HCT116 (cell line): ENCODE data around the gene MTG1. TPM values are rescaled to one million over a fixed set of nuclear protein-coding genes. Genes with fewer than 3 reads are reported as not detected.

Experiments used
- ATAC-seq: fragments of 200-7000 bp; cut with Tn5 transposase; 2 replicates; pipeline ENCODE4 v1.9.1; 2020; ENCODE audit warnings: mild to moderate bottlenecking, moderate library complexity
- BruUV-seq: library from RNA; stranded (reverse); fragments of 400-500 nt; replicated peaks from 2 replicates; lab custom pipeline; 2021; lab: Mats Ljungman, UMichigan
- CTCF ChIA-PET: fragments of 300-600 bp; sonication (Branson Sonifier 250); formaldehyde crosslinking; loops from one replicate; lab custom pipeline; 2021; ENCODE audit warnings: antibody characterized with exemption; lab: Charles Lee
- POLR2A ChIA-PET: fragments of 300-600, 350-600 bp; sonication (Branson Sonifier 250); formaldehyde crosslinking; loops from one replicate; lab custom pipeline; 2021; ENCODE audit warnings: antibody characterized with exemption; lab: Charles Lee
- RAD21 ChIA-PET, 2 experiments: fragments of 300-600 bp; sonication (Branson Sonifier 250); formaldehyde crosslinking; loops; one replicate each; lab custom pipeline; 2023; ENCODE audit warnings: low total read pairs in 2 of 2; ENCODE audit not compliant: uncharacterized antibody in 2 of 2, unreplicated experiment in 2 of 2, low non-redundant PET in 1 of 2; lab: Charles Lee
- DNase-seq: peaks from one replicate; pipeline ENCODE4 v3.0.0-alpha.2; 2010; ENCODE audit warnings: low read depth, low spot score
- H2AFZ ChIP-seq: fragments of 200-600 bp; shearing (Covaris generic), sonication (generic); 2 replicates; pipeline ENCODE4 v1.6.1; 2017; ENCODE audit warnings: low read depth, mixed run types, mixed read lengths, antibody characterized with exemption, low read length; ENCODE audit not compliant: poor library complexity, severe bottlenecking
- H3K27ac ChIP-seq: 2 replicates; pipeline ENCODE4 v1.5.1; 2012; ENCODE audit warnings: low read depth, low read length
- H3K27me3 ChIP-seq: fragments of 200-600 bp; sonication (generic); 2 replicates; pipeline ENCODE4 v1.6.1; 2016; ENCODE audit warnings: mixed run types, low read length, mixed read lengths; ENCODE audit not compliant: insufficient read depth
- H3K36me3 ChIP-seq, 2 experiments: fragments of 200-500 bp in 1 of 2; fragments of 200-600 bp in 1 of 2; sonication (Bioruptor generic) in 1 of 2; sonication (generic) in 1 of 2; 2 replicates each; pipeline versions ENCODE4 v1.5.1 to v1.6.1; 2014 to 2016; ENCODE audit warnings: low read length in 2 of 2, inconsistent platforms in 1 of 2, mixed read lengths in 1 of 2, mixed run types in 1 of 2; ENCODE audit not compliant: insufficient read depth in 2 of 2, control insufficient read depth in 1 of 2
- H3K4me1 ChIP-seq, 2 experiments: fragments of 200-600 bp in 1 of 2; sonication (generic) in 1 of 2; 2 replicates each; pipeline versions ENCODE4 v1.5.1 to v1.6.1; 2012 to 2017; ENCODE audit warnings: low read length in 2 of 2, inconsistent platforms in 1 of 2, mild to moderate bottlenecking in 1 of 2, mixed read lengths in 1 of 2, mixed run types in 1 of 2, moderate library complexity in 1 of 2; ENCODE audit not compliant: insufficient read depth in 2 of 2, control insufficient read depth in 1 of 2
- H3K4me2 ChIP-seq: fragments of 200-600 bp; sonication (generic); 2 replicates; pipeline ENCODE4 v1.6.1; 2017; ENCODE audit warnings: mixed run types, low read length, mixed read lengths
- H3K4me3 ChIP-seq, 2 experiments: fragments of 200-600 bp in 1 of 2; sonication (generic) in 1 of 2; replicated peaks in 1 of 2; 2 replicates each; pipeline ENCODE4 v1.5.1; 2011 to 2016; ENCODE audit warnings: low read length in 2 of 2, control low read depth in 1 of 2, low read depth in 1 of 2, mild to moderate bottlenecking in 1 of 2, mixed read lengths in 1 of 2, mixed run types in 1 of 2
- H3K79me2 ChIP-seq: fragments of 200-600 bp; sonication (generic); 2 replicates; pipeline ENCODE4 v1.6.1; 2017; ENCODE audit warnings: mild to moderate bottlenecking, mixed run types, low read length, moderate library complexity, mixed read lengths; ENCODE audit not compliant: insufficient read depth
- H3K9ac ChIP-seq: fragments of 200-600 bp; sonication (generic); 2 replicates; pipeline ENCODE4 v1.6.1; 2016; ENCODE audit warnings: low read length, mixed read lengths
- H3K9me2 ChIP-seq: fragments of 200-600 bp; sonication (generic), shearing (Covaris generic); 2 replicates; pipeline ENCODE4 v1.6.1; 2017; ENCODE audit warnings: mixed run types, mild to moderate bottlenecking, moderate library complexity; ENCODE audit not compliant: insufficient read depth
- H3K9me3 ChIP-seq, 2 experiments: fragments of 200-500 bp in 1 of 2; fragments of 200-600 bp in 1 of 2; sonication (Bioruptor generic) in 1 of 2; sonication (generic) in 1 of 2; 2 replicates each; pipeline ENCODE4 v1.6.1; 2014 to 2017; ENCODE audit warnings: low read length in 2 of 2, mixed read lengths in 2 of 2, inconsistent platforms in 1 of 2, low read depth in 1 of 2, mild to moderate bottlenecking in 1 of 2, mixed run types in 1 of 2, moderate library complexity in 1 of 2; ENCODE audit not compliant: control insufficient read depth in 1 of 2, insufficient read depth in 1 of 2
- H4K20me1 ChIP-seq: fragments of 200-600 bp; sonication (generic), shearing (Covaris generic); 2 replicates; pipeline ENCODE4 v1.6.1; 2017; ENCODE audit warnings: mixed run types, mild to moderate bottlenecking, moderate library complexity; ENCODE audit not compliant: insufficient read depth
- CBX3 ChIP-seq: IDR thresholded peaks from 2 replicates; pipeline ENCODE4 v1.6.1; 2012; ENCODE audit warnings: low read depth
- EGR1 ChIP-seq: IDR thresholded peaks from 2 replicates; pipeline ENCODE4 v1.6.1; 2012; ENCODE audit warnings: low read depth
- ELF1 ChIP-seq: IDR thresholded peaks from 2 replicates; pipeline ENCODE4 v1.6.1; 2012; ENCODE audit warnings: low read depth, borderline replicate concordance
- EZH2 ChIP-seq: fragments of 200-600 bp; sonication (generic); IDR thresholded peaks from 2 replicates; pipeline ENCODE4 v1.6.1; 2017; ENCODE audit warnings: antibody characterized with exemption, mixed run types
- FOSL1 ChIP-seq: IDR thresholded peaks from 2 replicates; pipeline ENCODE4 v1.6.1; 2012; ENCODE audit warnings: low read depth
- POLR2A ChIP-seq: IDR thresholded peaks from 2 replicates; pipeline ENCODE4 v1.7.0; 2011; ENCODE audit warnings: borderline replicate concordance; ENCODE audit not compliant: insufficient read depth, insufficient read length; ENCODE audit errors: extremely low read depth
- POLR2AphosphoS5 ChIP-seq: IDR thresholded peaks from 2 replicates; pipeline ENCODE4 v1.6.1; 2011; ENCODE audit warnings: mild to moderate bottlenecking, low read depth, low read length, moderate library complexity
- RAD21 ChIP-seq: IDR thresholded peaks from 2 replicates; pipeline ENCODE4 v1.6.1; 2012; ENCODE audit warnings: low read depth, mild to moderate bottlenecking
- SIN3A ChIP-seq: IDR thresholded peaks from 2 replicates; pipeline ENCODE4 v1.6.1; 2012; ENCODE audit warnings: low read depth
- SRF ChIP-seq: IDR thresholded peaks from 2 replicates; pipeline ENCODE4 v1.6.1; 2012; ENCODE audit warnings: low read depth
- TCF7L2 ChIP-seq: IDR thresholded peaks from 2 replicates; pipeline ENCODE4 v1.7.0; 2011; ENCODE audit warnings: borderline replicate concordance, inconsistent platforms; ENCODE audit not compliant: insufficient read depth, insufficient read length; ENCODE audit errors: extremely low read depth
- YY1 ChIP-seq: IDR thresholded peaks from 2 replicates; pipeline ENCODE4 v1.6.1; 2011; ENCODE audit warnings: low read length, low read depth, moderate library complexity, mild to moderate bottlenecking; ENCODE audit not compliant: insufficient replicate concordance; ENCODE audit errors: extremely low read depth
- ZBTB33 ChIP-seq: IDR thresholded peaks from 2 replicates; pipeline ENCODE4 v1.6.1; 2011; ENCODE audit warnings: mild to moderate bottlenecking, low read length, moderate library complexity; ENCODE audit not compliant: insufficient replicate concordance; ENCODE audit errors: extremely low read depth
- ZFX ChIP-seq: fragments of 450-650 bp; IDR thresholded peaks from 2 replicates; pipeline ENCODE4 v1.6.1; 2017
- intact Hi-C: fragments of 100-400 bp; cut with micrococcal nuclease; formaldehyde crosslinking; loops from 2 replicates; pipeline ENCODE4 v1.10.0; 2022
- total RNA-seq: library from RNA; stranded (reverse); gene quantifications from one replicate; pipeline ENCODE4 v1.2.1, GENCODE V29; 2021; ENCODE audit not compliant: unreplicated experiment
- TF ChIP-seq, protein P1 (sequence below): IDR thresholded peaks from 2 replicates; pipeline ENCODE4 v1.6.1; 2012
- TF ChIP-seq, protein P2 (sequence below), 3 experiments: fragments of 200-600 bp in 1 of 3; sonication (generic) in 1 of 3; IDR thresholded peaks in 2 of 3; conservative IDR thresholded peaks in 1 of 3; 2 replicates each; pipeline ENCODE4 v1.5.1; 2012 to 2017; ENCODE audit warnings: low read depth in 2 of 3, low read length in 2 of 3, antibody characterized with exemption in 1 of 3, borderline replicate concordance in 1 of 3, control low read depth in 1 of 3, mild to moderate bottlenecking in 1 of 3, mixed read lengths in 1 of 3, mixed run types in 1 of 3, moderate library complexity in 1 of 3; ENCODE audit not compliant: insufficient read depth in 1 of 3
- TF ChIP-seq, protein P3 (sequence below): IDR thresholded peaks from 2 replicates; pipeline ENCODE4 v1.6.1; 2012

Gene MTG1
- total RNA-seq, 1 experiment from 2014 or later = 23.1 TPM

DNA sequence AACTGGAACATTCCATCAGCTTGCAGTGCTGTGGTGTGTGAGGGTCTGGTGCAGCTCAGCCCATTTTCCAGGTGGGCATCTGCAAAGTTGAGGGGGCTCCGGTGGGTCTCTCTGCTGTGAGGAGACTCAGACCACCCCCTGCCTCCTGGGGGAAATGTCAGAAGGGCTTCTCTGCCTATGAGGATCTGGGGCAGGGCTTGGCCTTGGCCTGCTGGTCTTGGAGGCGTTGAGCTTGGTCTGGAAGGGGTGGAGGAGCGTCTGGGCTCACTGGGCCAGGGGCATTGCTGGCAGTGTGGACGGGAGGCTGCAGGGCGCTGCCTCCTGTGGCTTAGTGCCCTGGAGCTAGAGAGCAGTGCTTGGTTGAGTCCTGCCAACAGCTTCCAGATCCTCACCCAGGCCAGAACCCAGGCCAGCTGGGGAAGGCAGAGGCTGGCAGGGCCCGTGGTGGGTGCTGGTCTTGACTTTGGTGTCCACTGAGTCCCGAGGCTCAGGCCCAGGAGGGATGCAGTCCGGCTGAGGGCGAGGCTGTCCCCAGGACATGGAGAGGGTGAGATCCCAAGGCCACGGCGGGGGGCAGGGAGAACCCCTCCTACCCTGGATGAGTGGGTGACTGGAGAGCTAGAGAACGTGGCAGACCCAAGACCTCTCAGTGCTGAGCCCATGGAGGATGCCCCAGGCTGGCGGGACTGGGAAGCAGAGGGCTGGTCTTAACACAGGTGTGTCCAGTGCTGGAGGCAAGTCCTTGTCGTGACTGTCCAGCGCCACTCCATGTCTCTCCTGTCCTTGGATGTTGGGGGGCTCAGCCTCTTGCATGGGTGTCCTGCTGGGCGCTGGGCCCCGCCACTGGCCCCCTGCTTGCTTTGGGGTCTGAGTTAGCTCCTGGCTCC is 27.6 kb downstream of the MTG1 start:
- TF ChIP-seq, protein P1, sequence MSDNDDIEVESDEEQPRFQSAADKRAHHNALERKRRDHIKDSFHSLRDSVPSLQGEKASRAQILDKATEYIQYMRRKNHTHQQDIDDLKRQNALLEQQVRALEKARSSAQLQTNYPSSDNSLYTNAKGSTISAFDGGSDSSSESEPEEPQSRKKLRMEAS = no peak
- no peak for TF ChIP-seq CBX3
- TF ChIP-seq, protein P2, sequence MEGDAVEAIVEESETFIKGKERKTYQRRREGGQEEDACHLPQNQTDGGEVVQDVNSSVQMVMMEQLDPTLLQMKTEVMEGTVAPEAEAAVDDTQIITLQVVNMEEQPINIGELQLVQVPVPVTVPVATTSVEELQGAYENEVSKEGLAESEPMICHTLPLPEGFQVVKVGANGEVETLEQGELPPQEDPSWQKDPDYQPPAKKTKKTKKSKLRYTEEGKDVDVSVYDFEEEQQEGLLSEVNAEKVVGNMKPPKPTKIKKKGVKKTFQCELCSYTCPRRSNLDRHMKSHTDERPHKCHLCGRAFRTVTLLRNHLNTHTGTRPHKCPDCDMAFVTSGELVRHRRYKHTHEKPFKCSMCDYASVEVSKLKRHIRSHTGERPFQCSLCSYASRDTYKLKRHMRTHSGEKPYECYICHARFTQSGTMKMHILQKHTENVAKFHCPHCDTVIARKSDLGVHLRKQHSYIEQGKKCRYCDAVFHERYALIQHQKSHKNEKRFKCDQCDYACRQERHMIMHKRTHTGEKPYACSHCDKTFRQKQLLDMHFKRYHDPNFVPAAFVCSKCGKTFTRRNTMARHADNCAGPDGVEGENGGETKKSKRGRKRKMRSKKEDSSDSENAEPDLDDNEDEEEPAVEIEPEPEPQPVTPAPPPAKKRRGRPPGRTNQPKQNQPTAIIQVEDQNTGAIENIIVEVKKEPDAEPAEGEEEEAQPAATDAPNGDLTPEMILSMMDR (IDR thresholded peaks at IDR 0.05 in 2 of 3, conservative IDR thresholded peaks at IDR 0.05 in 1 of 3; ENCODE audit: borderline replicate concordance in 1 of 3, insufficient read depth in 1 of 3, low read depth in 2 of 3, low read length in 2 of 3) = no peak
- TF ChIP-seq ZBTB33 = no peak
- no peak for TF ChIP-seq YY1
- TF ChIP-seq POLR2AphosphoS5 = no peak
- no peak for TF ChIP-seq ELF1
- TF ChIP-seq FOSL1 = no peak
- TF ChIP-seq, protein P3, sequence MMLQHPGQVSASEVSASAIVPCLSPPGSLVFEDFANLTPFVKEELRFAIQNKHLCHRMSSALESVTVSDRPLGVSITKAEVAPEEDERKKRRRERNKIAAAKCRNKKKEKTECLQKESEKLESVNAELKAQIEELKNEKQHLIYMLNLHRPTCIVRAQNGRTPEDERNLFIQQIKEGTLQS = no peak
- TF ChIP-seq POLR2A = no peak
- TF ChIP-seq TCF7L2 = no peak
- TF ChIP-seq EGR1 = no peak
- no peak for TF ChIP-seq ZFX
- TF ChIP-seq RAD21 = no peak
- TF ChIP-seq EZH2 = no peak
- no peak for TF ChIP-seq SIN3A
- TF ChIP-seq SRF = no peak
- BruUV-seq = no TSS peak
- Histone ChIP-seq H3K4me3 (no peak overlapping the region), H3K4me2 (no peak overlapping the region), H3K4me1 (no peaks in the 10 kb centered on the region), H3K9me3 (no peaks in the 10 kb centered on the region), H3K36me3 (no peaks in the 10 kb centered on the region), H2AFZ (no peak overlapping the region), H3K27me3 (no peaks in the 10 kb centered on the region), H3K27ac (no peak overlapping the region), H3K9ac (no peak overlapping the region), H4K20me1 (no peaks in the 10 kb centered on the region), H3K79me2 (no peaks in the 10 kb centered on the region), H3K9me2 (no peaks in the 10 kb centered on the region)
- DNase-seq (no peak), ATAC-seq (no peak)
- ChIA-PET POLR2A (no interaction called here), CTCF (no interaction called here), RAD21 (no interaction called here)
- intact Hi-C loops = no loop called here
